Endodermal cell (in vitro differentiated cells): ENCODE results near the gene TBC1D12. TPM values are rescaled to one million over a fixed set of nuclear protein-coding genes. Genes with fewer than 3 reads are reported as not detected.

Experiments used
- DNase-seq: peaks from one replicate; pipeline ENCODE4 v3.0.0-alpha.2; 2017
- H3K27ac ChIP-seq: 2 replicates; pipeline ENCODE4 v1.5.1; 2013; ENCODE audit warnings: mild to moderate bottlenecking, low read depth, low read length, moderate library complexity
- H3K27me3 ChIP-seq: 2 replicates; pipeline ENCODE4 v1.6.1; 2013; ENCODE audit warnings: mild to moderate bottlenecking, low read length, moderate library complexity; ENCODE audit not compliant: insufficient read depth, control insufficient read depth, poor library complexity, severe bottlenecking
- H3K36me3 ChIP-seq: 2 replicates; pipeline ENCODE4 v1.7.0; 2013; ENCODE audit warnings: mild to moderate bottlenecking, low read length, moderate library complexity; ENCODE audit not compliant: control insufficient read depth, insufficient read depth
- H3K4me1 ChIP-seq: one replicate; pipeline ENCODE4 v1.7.0; 2013; ENCODE audit warnings: low read length; ENCODE audit not compliant: control insufficient read depth, insufficient read depth
- H3K4me3 ChIP-seq: 2 replicates; pipeline ENCODE4 v1.5.1; 2013; ENCODE audit warnings: mild to moderate bottlenecking, low read length, moderate library complexity
- H3K9ac ChIP-seq: 2 replicates; pipeline ENCODE4 v1.6.1; 2013; ENCODE audit warnings: mild to moderate bottlenecking, low read length, moderate library complexity; ENCODE audit not compliant: poor library complexity, severe bottlenecking; ENCODE audit errors: extremely low read depth
- H3K9me3 ChIP-seq: 2 replicates; pipeline ENCODE4 v1.6.1; 2013; ENCODE audit warnings: mild to moderate bottlenecking, low read length, moderate library complexity; ENCODE audit not compliant: control insufficient read depth
- H3K27ac Mint-ChIP-seq: 2 replicates; pipeline ENCODE4 v1.8.0; 2020; ENCODE audit warnings: mixed read lengths
- H3K27me3 Mint-ChIP-seq: 2 replicates; pipeline ENCODE4 v1.8.0; 2021; ENCODE audit warnings: mild to moderate bottlenecking, mixed read lengths; ENCODE audit not compliant: insufficient read depth
- H3K36me3 Mint-ChIP-seq: 2 replicates; pipeline ENCODE4 v1.8.0; 2020; ENCODE audit warnings: low read depth, mixed read lengths
- H3K4me1 Mint-ChIP-seq: 2 replicates; pipeline ENCODE4 v1.8.0; 2020; ENCODE audit warnings: mixed read lengths
- H3K4me3 Mint-ChIP-seq: 2 replicates; pipeline ENCODE4 v1.8.0; 2020; ENCODE audit warnings: mild to moderate bottlenecking, moderate library complexity, mixed read lengths
- H3K9me3 Mint-ChIP-seq: 2 replicates; pipeline ENCODE4 v1.8.0; 2020; ENCODE audit warnings: mild to moderate bottlenecking, mixed read lengths
- CTCF ChIP-seq: fragments of 200-600 bp; sonication (generic); conservative IDR thresholded peaks from 2 replicates; pipeline ENCODE4 v1.5.0; 2021; ENCODE audit warnings: antibody characterized with exemption, mild to moderate bottlenecking
- WGBS, 2 experiments: methylation state at CpG; one replicate each; pipeline versions ENCODE4 v1.1.5 to v1.1.7; 2013; ENCODE audit warnings: missing lambda C conversion rate in 2 of 2, mixed read lengths in 1 of 2; ENCODE audit not compliant: insufficient coverage in 1 of 2, insufficient read length in 1 of 2; 5-methylcytosine and 5-hydroxymethylcytosine counted together
- total RNA-seq, 2 donors: library from RNA; stranded (reverse); fragmentation: NEBNext Ultra II Directional in 1 of 2; extraction: Animal tissue kit (Norgen Biotek cat#: 25700) in 1 of 2; gene quantifications; 2 replicates in 1 of 2; 3 replicates in 1 of 2; pipeline ENCODE4 v1.2.1, GENCODE V29; 2021

Gene TBC1D12
- total RNA-seq, 2 donors from 2014 or later = 7.0 to 7.4 TPM

- no peaks in the 10 kb centered on the region for H3K27me3 ChIP-seq
- no peak overlapping the region for H3K27ac ChIP-seq
- no peaks in the 10 kb centered on the region for H3K27me3 Mint-ChIP-seq
- H3K36me3 Mint-ChIP-seq = peaks cover 56% of the 10 kb centered on the region
- 94 to 95% methylated on average over 3 of the region's 3 CpGs for WGBS, 2 experiments
- no peaks in the 10 kb centered on the region for H3K4me1 ChIP-seq
- no peak for DNase-seq
- no peaks in the 10 kb centered on the region for H3K9me3 ChIP-seq
- no peak overlapping the region for H3K4me3 Mint-ChIP-seq
- no peaks in the 10 kb centered on the region for H3K9me3 Mint-ChIP-seq
- no peak overlapping the region for H3K9ac ChIP-seq
- H3K27ac Mint-ChIP-seq = no peak overlapping the region
- no peak for TF ChIP-seq CTCF
- H3K4me3 ChIP-seq = no peak overlapping the region
- peaks cover 79% of the 10 kb centered on the region for H3K36me3 ChIP-seq
- H3K4me1 Mint-ChIP-seq = peaks cover 6% of the 10 kb centered on the region
These were observed 45.1 kb upstream of the TBC1D12 start for GRCh38 chr10:94357193-94357592.

GRCh38 chr10:94358480-94358879 lies 43.9 kb upstream of the TBC1D12 start:
- Histone ChIP-seq H3K9me3 (no peaks in the 10 kb centered on the region), H3K27me3 (no peaks in the 10 kb centered on the region), H3K27ac (no peak overlapping the region), H3K4me3 (no peak overlapping the region), H3K9ac (no peak overlapping the region), H3K4me1 (no peaks in the 10 kb centered on the region), H3K36me3 (peaks cover 71% of the 10 kb centered on the region)
- TF ChIP-seq CTCF = no peak
- peak overlapping the region; percentile 14 for H3K27ac Mint-ChIP-seq
- H3K36me3 Mint-ChIP-seq = peaks cover 46% of the 10 kb centered on the region
- no peak overlapping the region for H3K4me3 Mint-ChIP-seq
- no peaks in the 10 kb centered on the region for H3K9me3 Mint-ChIP-seq
- H3K27me3 Mint-ChIP-seq = peaks cover 7% of the 10 kb centered on the region
- 65 to 83% methylated on average over 2 of the region's 2 CpGs for WGBS, 2 experiments
- no peak for DNase-seq
- peaks cover 7% of the 10 kb centered on the region for H3K4me1 Mint-ChIP-seq

- DNase-seq = no peak
- Histone ChIP-seq H3K9me3 (no peaks in the 10 kb centered on the region), H3K27ac (no peak overlapping the region), H3K27me3 (peaks cover 6% of the 10 kb centered on the region), H3K4me3 (peak overlapping the region; percentile 98), H3K36me3 (peaks cover 43% of the 10 kb centered on the region), H3K9ac (no peak overlapping the region), H3K4me1 (no peaks in the 10 kb centered on the region)
- Mint-ChIP-seq H3K27me3 (peaks cover 22% of the 10 kb centered on the region), H3K4me1 (peaks cover 7% of the 10 kb centered on the region), H3K36me3 (peaks cover 34% of the 10 kb centered on the region), H3K27ac (no peak overlapping the region), H3K4me3 (peak overlapping the region; percentile 93), H3K9me3 (no peaks in the 10 kb centered on the region)
- WGBS, 2 experiments = 91 to 100% methylated on average over 2 to 4 of the region's 4 CpGs
- no peak for TF ChIP-seq CTCF
These were observed 41.1 kb upstream of the TBC1D12 start for GRCh38 chr10:94361171-94361794.
